ENCODE results near the gene NPR2.

The NPR2 gene

DNA sequence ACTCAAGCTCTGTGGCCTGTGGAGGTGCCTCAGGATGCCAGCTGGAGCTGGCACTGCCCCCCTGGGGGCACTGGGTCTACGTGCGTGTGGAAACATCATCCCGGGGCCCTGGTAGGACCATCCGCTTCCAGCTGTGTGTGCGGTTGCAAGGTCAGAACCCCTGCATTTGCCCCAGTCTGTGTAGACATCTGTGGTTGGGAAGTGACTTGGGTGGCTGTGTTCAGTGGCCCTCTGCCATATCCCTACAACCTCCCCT, 50.2 kb downstream of the NPR2 start:
- no peak for DNase-seq (ENCODE audit: low read depth)
- TF ChIP-seq, protein P1, sequence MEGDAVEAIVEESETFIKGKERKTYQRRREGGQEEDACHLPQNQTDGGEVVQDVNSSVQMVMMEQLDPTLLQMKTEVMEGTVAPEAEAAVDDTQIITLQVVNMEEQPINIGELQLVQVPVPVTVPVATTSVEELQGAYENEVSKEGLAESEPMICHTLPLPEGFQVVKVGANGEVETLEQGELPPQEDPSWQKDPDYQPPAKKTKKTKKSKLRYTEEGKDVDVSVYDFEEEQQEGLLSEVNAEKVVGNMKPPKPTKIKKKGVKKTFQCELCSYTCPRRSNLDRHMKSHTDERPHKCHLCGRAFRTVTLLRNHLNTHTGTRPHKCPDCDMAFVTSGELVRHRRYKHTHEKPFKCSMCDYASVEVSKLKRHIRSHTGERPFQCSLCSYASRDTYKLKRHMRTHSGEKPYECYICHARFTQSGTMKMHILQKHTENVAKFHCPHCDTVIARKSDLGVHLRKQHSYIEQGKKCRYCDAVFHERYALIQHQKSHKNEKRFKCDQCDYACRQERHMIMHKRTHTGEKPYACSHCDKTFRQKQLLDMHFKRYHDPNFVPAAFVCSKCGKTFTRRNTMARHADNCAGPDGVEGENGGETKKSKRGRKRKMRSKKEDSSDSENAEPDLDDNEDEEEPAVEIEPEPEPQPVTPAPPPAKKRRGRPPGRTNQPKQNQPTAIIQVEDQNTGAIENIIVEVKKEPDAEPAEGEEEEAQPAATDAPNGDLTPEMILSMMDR (conservative IDR thresholded peaks at IDR 0.05; ENCODE audit: low read depth, low read length): no peak
- no peak overlapping the region for H3K4me3 ChIP-seq (ENCODE audit: low read depth, low read length)

DNA sequence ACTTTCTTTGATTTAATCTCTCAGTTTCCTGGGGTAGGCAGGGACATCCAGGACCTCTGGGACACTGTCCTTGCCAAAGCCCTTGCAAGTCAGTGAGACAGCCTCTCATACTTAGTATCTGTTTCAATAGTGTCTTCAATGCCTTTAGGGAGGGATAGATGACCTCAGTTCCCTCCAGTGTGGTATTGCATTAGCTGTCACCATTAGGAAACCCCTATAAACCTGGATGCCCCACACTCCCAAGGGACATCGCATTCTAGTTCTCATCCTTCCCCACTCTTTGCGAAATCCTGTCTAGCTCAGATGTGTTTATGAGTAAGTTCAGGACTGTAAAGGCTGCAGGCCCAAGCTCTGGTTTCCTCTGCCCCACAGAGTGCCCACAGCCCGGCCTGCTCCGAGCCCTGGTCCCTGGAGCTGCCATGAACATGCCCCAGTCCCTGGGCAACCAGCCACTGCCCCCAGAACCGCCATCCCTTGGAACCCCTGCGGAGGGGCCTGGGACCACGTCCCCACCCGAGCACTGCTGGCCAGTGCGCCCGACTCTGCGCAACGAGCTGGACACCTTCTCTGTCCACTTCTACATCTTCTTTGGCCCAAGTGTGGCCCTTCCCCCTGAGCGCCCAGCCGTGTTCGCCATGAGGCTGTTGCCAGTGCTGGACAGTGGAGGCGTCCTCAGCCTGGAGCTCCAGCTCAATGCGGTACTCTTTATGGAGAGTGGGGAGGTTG, 50.8 kb downstream of the NPR2 start:
- H3K4me3 ChIP-seq (ENCODE audit: low read depth, low read length): no peak overlapping the region
- no peak for DNase-seq (ENCODE audit: low read depth)
- TF ChIP-seq, protein P1 (conservative IDR thresholded peaks at IDR 0.05; ENCODE audit: low read depth, low read length): no peak

DNA sequence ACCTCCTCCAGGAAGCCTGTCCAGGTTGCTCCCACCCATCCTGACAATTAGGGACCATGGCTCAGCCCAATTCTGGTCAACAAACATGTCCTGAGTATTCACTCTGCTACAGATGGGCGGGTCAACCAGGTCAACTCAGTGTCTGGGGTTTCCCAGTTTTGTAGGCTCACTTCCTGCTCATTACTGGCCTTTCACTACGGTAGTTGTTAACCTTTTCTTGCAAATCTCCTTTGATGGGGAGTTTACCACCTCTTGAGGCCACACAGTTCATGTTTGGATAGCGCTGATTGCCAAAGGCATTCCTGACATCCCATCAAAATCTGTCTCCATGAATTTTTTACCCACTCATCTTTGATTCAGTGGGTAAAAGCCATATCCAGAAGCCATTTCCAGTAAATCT, 51.4 kb downstream of the NPR2 start:
- TF ChIP-seq, protein P1 (conservative IDR thresholded peaks at IDR 0.05; ENCODE audit: low read depth, low read length): no peak
- H3K4me3 ChIP-seq (ENCODE audit: low read depth, low read length): no peak overlapping the region
- DNase-seq (ENCODE audit: low read depth): no peak

DNA sequence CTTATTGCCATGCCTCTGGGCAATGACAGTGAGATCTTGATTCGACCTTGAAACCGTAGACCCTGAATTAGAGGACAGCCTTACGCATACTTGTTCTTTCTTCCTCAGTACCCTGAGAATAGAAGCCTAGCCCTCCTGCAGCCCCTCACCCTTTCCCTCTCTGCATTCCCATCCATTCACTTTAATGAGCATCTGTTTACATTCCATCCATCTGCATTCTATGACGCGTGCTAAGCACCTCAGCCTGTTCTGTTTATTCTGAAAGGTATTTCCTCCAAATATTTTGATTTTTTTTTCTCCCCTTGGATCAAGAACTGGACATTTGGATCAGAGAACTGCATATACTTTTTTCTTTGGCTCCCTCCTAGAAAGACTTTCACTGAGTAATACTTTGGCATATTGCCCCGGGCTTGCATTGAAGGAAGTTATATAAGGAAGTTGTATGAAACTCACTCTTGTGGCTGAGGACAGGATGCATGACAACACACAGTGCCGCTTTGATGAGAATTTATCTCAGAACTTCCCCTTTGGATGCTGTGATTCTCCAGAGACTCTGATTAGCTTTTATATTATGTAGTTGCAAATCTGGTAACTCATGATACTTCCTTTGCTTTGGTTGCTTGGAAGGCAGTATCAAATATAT, 53.4 kb downstream of the NPR2 start:
- peak; percentile 86 for DNase-seq (ENCODE audit: low read depth)
- TF ChIP-seq, protein P1 (conservative IDR thresholded peaks at IDR 0.05; ENCODE audit: low read depth, low read length): no peak
- H3K4me3 ChIP-seq (ENCODE audit: low read depth, low read length): no peak overlapping the region

DNA sequence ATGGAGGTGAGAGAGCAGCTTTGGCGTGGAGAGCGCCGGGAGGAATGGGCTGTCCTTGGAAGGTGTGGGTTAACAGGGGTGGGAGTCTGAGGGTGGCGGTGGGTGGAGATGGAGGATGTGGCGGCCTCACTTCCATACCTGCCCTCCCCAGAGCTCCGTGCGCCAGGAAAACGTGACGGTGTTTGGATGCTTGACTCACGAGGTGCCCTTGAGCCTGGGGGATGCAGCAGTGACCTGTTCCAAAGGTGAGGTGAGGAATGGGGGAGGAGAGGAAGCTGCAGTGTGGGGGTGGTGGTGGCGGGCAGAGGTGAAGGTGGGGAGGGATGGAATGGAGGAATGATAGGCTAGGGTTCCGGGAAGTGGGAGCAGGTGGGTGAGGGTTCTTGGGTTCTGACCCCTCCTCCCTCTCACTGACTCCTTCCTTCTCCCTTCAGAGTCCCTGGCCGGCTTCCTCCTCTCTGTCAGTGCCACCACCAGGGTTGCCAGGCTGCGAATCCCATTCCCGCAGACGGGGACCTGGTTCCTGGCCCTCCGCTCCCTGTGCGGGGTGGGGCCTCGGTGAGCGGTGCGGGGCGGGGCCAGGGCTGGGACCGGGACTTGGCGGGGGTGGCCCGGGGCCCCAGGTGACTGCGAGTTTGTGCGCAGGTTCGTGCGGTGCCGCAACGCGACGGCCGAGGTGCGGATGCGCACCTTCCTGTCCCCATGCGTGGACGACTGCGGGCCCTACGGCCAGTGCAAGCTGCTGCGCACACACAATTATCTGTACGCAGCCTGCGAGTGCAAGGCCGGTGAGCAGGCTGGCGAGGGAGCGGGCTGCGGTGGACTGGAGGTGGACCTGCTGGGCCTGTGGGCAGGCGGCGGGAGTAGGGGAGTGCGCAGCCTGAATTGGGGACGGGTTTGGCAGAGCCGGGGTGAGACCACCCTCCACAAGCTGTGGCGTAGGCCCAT, 54.7 kb downstream of the NPR2 start:
- no peak overlapping the region for H3K4me3 ChIP-seq (ENCODE audit: low read depth, low read length)
- TF ChIP-seq, protein P1 (conservative IDR thresholded peaks at IDR 0.05; ENCODE audit: low read depth, low read length): no peak
- DNase-seq (ENCODE audit: low read depth): no peak

DNA sequence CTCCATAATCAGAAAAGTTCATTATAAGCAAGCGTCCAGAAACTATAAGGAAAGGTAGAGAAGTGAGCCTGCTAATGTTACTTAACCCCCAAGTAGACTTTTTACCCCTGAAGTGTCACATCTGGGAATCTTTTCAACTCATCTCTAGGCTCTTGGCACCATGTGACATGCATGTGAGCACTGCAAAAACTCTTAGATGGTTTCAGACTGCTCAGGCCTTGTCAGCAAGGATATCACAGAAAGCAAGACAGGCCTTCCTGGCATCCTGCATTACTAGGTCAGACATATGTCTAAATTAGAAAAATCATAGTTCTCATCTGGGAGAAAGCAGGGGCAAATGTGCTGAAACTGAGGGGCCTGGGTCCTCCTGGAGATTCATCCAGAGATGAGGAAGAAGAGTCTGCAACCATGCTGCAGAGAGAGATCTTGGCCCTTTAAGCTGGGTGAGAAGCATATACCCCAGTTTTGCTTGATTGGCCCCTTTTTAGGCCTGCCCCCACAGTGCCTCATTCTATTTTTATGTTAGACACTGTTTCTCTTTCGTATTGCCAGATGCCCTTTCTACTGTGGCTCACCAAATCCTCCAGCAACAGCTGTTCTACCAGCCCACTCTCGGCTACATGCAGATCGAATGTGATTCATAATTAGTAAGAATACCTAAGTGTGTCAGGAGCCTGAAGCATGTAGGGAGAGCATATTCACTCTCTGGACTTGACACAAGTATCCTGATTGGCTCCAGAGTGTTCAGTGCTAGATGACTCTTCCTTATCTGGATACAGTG, 56.6 kb downstream of the NPR2 start:
- no peak overlapping the region for H3K4me3 ChIP-seq (ENCODE audit: low read depth, low read length)
- DNase-seq (ENCODE audit: low read depth): peak; percentile 78
- TF ChIP-seq, protein P1 (conservative IDR thresholded peaks at IDR 0.05; ENCODE audit: low read depth, low read length): no peak
